Neuronal stem cell (in vitro differentiated cells): ENCODE measurements around the gene TMEM97.

ENCODE experiments used
- DNase-seq: peaks from one replicate; pipeline ENCODE4 v3.0.0-alpha.2; 2013; ENCODE audit warnings: low spot score
- H2AFZ ChIP-seq: one replicate; pipeline ENCODE4 v1.6.1; 2013; ENCODE audit warnings: mild to moderate bottlenecking, low read length, inconsistent platforms
- H2AK5ac ChIP-seq: 2 replicates; pipeline ENCODE4 v1.6.1; 2013; ENCODE audit warnings: low read depth, mild to moderate bottlenecking, inconsistent platforms, low read length, moderate library complexity, mixed read lengths
- H2BK120ac ChIP-seq: 2 replicates; pipeline ENCODE4 v1.6.1; 2013; ENCODE audit warnings: low read depth, mild to moderate bottlenecking, inconsistent platforms, low read length, moderate library complexity, mixed read lengths
- H2BK12ac ChIP-seq: one replicate; pipeline ENCODE4 v1.6.1; 2013; ENCODE audit warnings: low read length, inconsistent platforms
- H2BK15ac ChIP-seq: 2 replicates; pipeline ENCODE4 v1.6.1; 2013; ENCODE audit warnings: mild to moderate bottlenecking, low read length, inconsistent platforms, mixed read lengths
- H2BK5ac ChIP-seq: one replicate; pipeline ENCODE4 v1.6.1; 2013; ENCODE audit warnings: inconsistent platforms, mild to moderate bottlenecking, low read length, moderate library complexity
- H3K14ac ChIP-seq: one replicate; pipeline ENCODE4 v1.6.1; 2013; ENCODE audit warnings: low read length, inconsistent platforms
- H3K18ac ChIP-seq: 2 replicates; pipeline ENCODE4 v1.6.1; 2013; ENCODE audit warnings: low read length, inconsistent platforms
- H3K23ac ChIP-seq: 2 replicates; pipeline ENCODE4 v1.6.1; 2013; ENCODE audit warnings: low read depth, mild to moderate bottlenecking, mixed read lengths, low read length, inconsistent platforms; ENCODE audit not compliant: poor library complexity
- H3K27ac ChIP-seq: replicated peaks from 3 replicates; pipeline ENCODE4 v1.5.1; 2013; ENCODE audit warnings: low read length, inconsistent platforms
- H3K27me3 ChIP-seq, 3 experiments: 2 replicates each; pipeline ENCODE4 v1.6.1; 2013; ENCODE audit warnings: low read length in 3 of 3, mild to moderate bottlenecking in 2 of 3, inconsistent platforms in 1 of 3, low read depth in 1 of 3, mixed read lengths in 1 of 3, moderate library complexity in 1 of 3; ENCODE audit not compliant: control insufficient read depth in 3 of 3, insufficient read depth in 3 of 3
- H3K36me3 ChIP-seq, 2 donors: replicated peaks in 1 of 2; 2 replicates each; pipeline ENCODE4 v1.6.1; 2013; ENCODE audit warnings: low read length in 2 of 2; ENCODE audit not compliant: control insufficient read depth in 2 of 2, insufficient read depth in 2 of 2
- H3K4ac ChIP-seq: 2 replicates; pipeline ENCODE4 v1.6.1; 2013; ENCODE audit warnings: inconsistent platforms, mild to moderate bottlenecking, low read length, moderate library complexity
- H3K4me1 ChIP-seq, 2 donors: 1 replicate in 1 of 2; 2 replicates in 1 of 2; pipeline ENCODE4 v1.6.1; 2013; ENCODE audit warnings: low read length in 2 of 2, low read depth in 1 of 2; ENCODE audit not compliant: control insufficient read depth in 2 of 2, insufficient read depth in 1 of 2
- H3K4me2 ChIP-seq: one replicate; pipeline ENCODE4 v1.6.1; 2013; ENCODE audit warnings: mild to moderate bottlenecking, low read length, inconsistent platforms; ENCODE audit not compliant: insufficient read depth, poor library complexity, severe bottlenecking
- H3K4me3 ChIP-seq, 2 donors: 2 replicates each; pipeline ENCODE4 v1.5.1; 2013; ENCODE audit warnings: low read length in 2 of 2, mild to moderate bottlenecking in 2 of 2, inconsistent platforms in 1 of 2, moderate library complexity in 1 of 2
- H3K79me1 ChIP-seq: one replicate; pipeline ENCODE4 v1.6.1; 2013; ENCODE audit warnings: low read depth, mild to moderate bottlenecking, inconsistent platforms, low read length, moderate library complexity
- H3K9ac ChIP-seq: one replicate; pipeline ENCODE4 v1.6.1; 2013; ENCODE audit warnings: mild to moderate bottlenecking, low read depth, low read length, inconsistent platforms; ENCODE audit not compliant: poor library complexity
- H3K9me3 ChIP-seq, 2 donors: replicated peaks in 1 of 2; 2 replicates each; pipeline versions ENCODE3 to v1.6.1; 2013; ENCODE audit warnings: low read length in 2 of 2, mild to moderate bottlenecking in 2 of 2, inconsistent platforms in 1 of 2, low read depth in 1 of 2, mixed read lengths in 1 of 2, moderate library complexity in 1 of 2; ENCODE audit not compliant: control insufficient read depth in 2 of 2, insufficient read depth in 1 of 2
- H4K8ac ChIP-seq: one replicate; pipeline ENCODE4 v1.6.1; 2013; ENCODE audit warnings: low read depth, mild to moderate bottlenecking, inconsistent platforms, low read length, moderate library complexity
- H4K91ac ChIP-seq: one replicate; pipeline ENCODE4 v1.6.1; 2013; ENCODE audit warnings: low read length, low read depth, mild to moderate bottlenecking, inconsistent platforms; ENCODE audit not compliant: poor library complexity
- WGBS, 2 donors: extraction: QIAGEN DNeasy Blood & Tissue Kit; methylation state at CpG; one replicate each; pipeline ENCODE4 v1.1.7; 2013; ENCODE audit warnings: missing lambda C conversion rate in 2 of 2, mixed read lengths in 1 of 2; ENCODE audit not compliant: insufficient read length in 2 of 2, insufficient replicate concordance in 1 of 2; ENCODE audit errors: extremely low coverage in 2 of 2; 5-methylcytosine and 5-hydroxymethylcytosine counted together

The TMEM97 gene

DNA sequence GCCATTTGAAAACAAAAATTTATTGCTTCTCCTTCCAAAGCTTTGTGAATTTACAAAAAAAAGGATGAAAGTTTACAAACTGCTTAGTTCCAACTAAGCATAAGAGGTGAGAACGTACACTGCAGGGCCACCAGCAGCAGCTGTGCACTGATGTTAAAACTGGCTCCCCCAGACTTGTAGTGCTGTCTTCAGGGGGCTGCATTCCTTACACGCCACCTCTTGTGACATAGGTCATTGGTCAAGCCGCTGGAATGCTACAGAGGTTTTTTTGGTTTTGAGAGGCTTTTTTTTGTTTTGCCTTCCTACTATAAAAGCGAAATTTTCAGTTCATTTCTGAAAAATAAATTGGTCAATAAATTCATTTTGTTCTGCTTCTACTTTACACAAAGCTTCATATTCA lies 9.3 kb downstream of the TMEM97 start:
- Histone ChIP-seq H3K9me3 (no peaks in the 10 kb centered on the region), H3K4me3 (no peak overlapping the region), H3K9ac (no peak overlapping the region), H3K14ac (no peak overlapping the region), H3K27ac (peak overlapping the region; percentile 65), H3K27me3 (no peaks in the 10 kb centered on the region), H3K23ac (no peak overlapping the region), H4K91ac (no peak overlapping the region), H3K4ac (no peak overlapping the region), H2AK5ac (no peak overlapping the region), H3K79me1 (no peaks in the 10 kb centered on the region), H2BK15ac (no peak overlapping the region), H2BK120ac (no peak overlapping the region), H2BK12ac (no peak overlapping the region), H2AFZ (no peak overlapping the region), H3K4me1 (peaks cover 10 to 13% of the 10 kb centered on the region in 2 donors), H3K4me2 (no peak overlapping the region), H4K8ac (no peak overlapping the region), H3K18ac (no peak overlapping the region), H2BK5ac (no peak overlapping the region), H3K36me3 (peaks cover 28 to 77% of the 10 kb centered on the region in 2 donors)
- no peak for DNase-seq
- WGBS, 2 donors: no CpG with 5 or more reads among the region's 4 CpGs

- peaks cover 27 to 56% of the 10 kb centered on the region in 2 donors for H3K36me3 ChIP-seq
- H3K4me1 ChIP-seq: peaks cover 14 to 16% of the 10 kb centered on the region in 2 donors
- H3K4me2 ChIP-seq: no peak overlapping the region
- no peak overlapping the region for H2BK5ac ChIP-seq
- H3K18ac ChIP-seq: no peak overlapping the region
- H2BK15ac ChIP-seq: no peak overlapping the region
- H3K9ac ChIP-seq: no peak overlapping the region
- H3K23ac ChIP-seq: no peak overlapping the region
- no peak overlapping the region for H4K8ac ChIP-seq
- H2AK5ac ChIP-seq: no peak overlapping the region
- H3K79me1 ChIP-seq: peaks cover 2% of the 10 kb centered on the region
- no peaks in the 10 kb centered on the region for H3K27me3 ChIP-seq
- no CpG with 5 or more reads among the region's 5 CpGs for WGBS, 2 donors
- H4K91ac ChIP-seq: no peak overlapping the region
- no peak overlapping the region for H3K14ac ChIP-seq
- H3K9me3 ChIP-seq: no peaks in the 10 kb centered on the region
- no peak overlapping the region for H2BK12ac ChIP-seq
- H3K4me3 ChIP-seq: no peak overlapping the region
- H2AFZ ChIP-seq: no peak overlapping the region
- H2BK120ac ChIP-seq: no peak overlapping the region
- no peak overlapping the region for H3K27ac ChIP-seq
- no peak overlapping the region for H3K4ac ChIP-seq
- no peak for DNase-seq
Observed at GRCh38 chr17:28330671-28331070, 11.7 kb downstream of the TMEM97 start.

DNA sequence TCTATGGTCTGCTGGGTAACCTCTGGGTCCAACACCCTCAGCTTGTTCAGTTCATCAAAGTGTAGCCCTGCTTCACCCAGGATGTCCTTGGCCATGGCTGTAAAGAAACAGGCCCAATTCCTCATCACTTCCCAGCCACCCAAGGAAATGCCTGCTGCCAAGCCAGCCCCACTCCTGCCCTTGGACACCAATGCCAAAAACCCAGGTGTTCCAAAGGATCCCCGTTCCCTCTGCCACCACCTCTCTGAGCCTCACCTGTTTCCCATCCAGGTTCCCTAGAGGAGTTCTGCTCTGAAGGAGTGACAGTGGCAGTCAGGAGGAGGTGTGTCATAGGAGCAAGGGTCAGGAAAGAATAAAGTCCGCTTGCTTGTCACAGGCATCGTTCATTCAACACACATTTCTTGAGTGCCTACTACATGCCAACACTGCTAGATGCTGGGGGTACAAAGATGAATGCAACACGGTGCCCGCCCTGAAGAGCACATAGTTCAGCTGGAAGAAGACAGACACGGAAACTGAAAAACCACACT lies 13.0 kb downstream of the TMEM97 start:
- Histone ChIP-seq H3K9me3 (no peaks in the 10 kb centered on the region), H4K91ac (no peak overlapping the region), H2AFZ (no peak overlapping the region), H3K79me1 (peaks cover 5% of the 10 kb centered on the region), H3K4me1 (peaks cover 16 to 17% of the 10 kb centered on the region in 2 donors), H2BK15ac (no peak overlapping the region), H3K4me3 (no peak overlapping the region), H3K27ac (no peak overlapping the region), H3K27me3 (no peaks in the 10 kb centered on the region), H2AK5ac (no peak overlapping the region), H2BK12ac (no peak overlapping the region), H2BK5ac (no peak overlapping the region), H3K18ac (no peak overlapping the region), H3K9ac (no peak overlapping the region), H3K4ac (no peak overlapping the region), H3K36me3 (peaks cover 17 to 43% of the 10 kb centered on the region in 2 donors), H4K8ac (no peak overlapping the region), H3K4me2 (no peak overlapping the region), H3K23ac (no peak overlapping the region), H3K14ac (no peak overlapping the region), H2BK120ac (no peak overlapping the region)
- no CpG with 5 or more reads among the region's 6 CpGs for WGBS, 2 donors
- no peak for DNase-seq

DNA sequence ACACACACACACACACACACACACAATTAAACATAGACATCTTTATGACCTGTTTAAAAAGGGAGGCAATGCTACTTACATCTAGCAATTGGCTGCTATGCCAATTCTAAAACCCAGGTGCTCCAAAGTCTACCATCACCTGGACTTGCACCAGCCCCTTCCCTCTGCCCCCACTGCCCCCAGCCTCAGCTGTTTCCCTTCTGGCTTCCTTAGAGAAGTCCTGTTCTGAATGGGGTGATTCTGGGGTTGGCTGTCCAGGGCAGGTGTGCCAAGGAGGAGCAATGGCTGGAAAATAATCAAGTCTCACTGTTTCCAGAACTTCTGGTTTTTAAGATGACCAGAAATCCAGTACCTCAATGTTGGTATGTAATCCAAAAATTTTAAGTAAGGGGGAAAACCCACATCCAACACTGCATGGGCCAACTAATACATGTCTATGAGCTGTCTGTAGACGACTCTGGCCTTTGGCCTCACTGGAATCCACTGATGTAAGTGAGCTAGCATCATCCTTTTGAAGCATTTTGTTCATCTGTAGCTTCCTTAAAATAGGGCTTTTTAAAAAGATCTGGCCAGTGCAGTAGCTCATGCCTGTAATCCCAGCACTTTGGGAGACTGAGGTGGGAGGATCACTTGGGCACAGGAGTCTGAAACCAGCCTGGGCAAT lies 14.2 kb downstream of the TMEM97 start:
- Histone ChIP-seq H2BK15ac (no peak overlapping the region), H3K4me3 (no peak overlapping the region), H2AFZ (no peak overlapping the region), H3K9ac (no peak overlapping the region), H3K79me1 (peaks cover 5% of the 10 kb centered on the region), H2BK120ac (no peak overlapping the region), H3K14ac (no peak overlapping the region), H3K4me2 (no peak overlapping the region), H3K9me3 (no peaks in the 10 kb centered on the region), H2BK12ac (no peak overlapping the region), H3K18ac (no peak overlapping the region), H2BK5ac (no peak overlapping the region), H2AK5ac (no peak overlapping the region), H3K27ac (no peak overlapping the region), H3K27me3 (no peaks in the 10 kb centered on the region), H3K4ac (no peak overlapping the region), H3K4me1 (peaks cover 9 to 13% of the 10 kb centered on the region in 2 donors), H3K36me3 (peaks cover 10 to 32% of the 10 kb centered on the region in 2 donors), H4K8ac (no peak overlapping the region), H4K91ac (no peak overlapping the region), H3K23ac (no peak overlapping the region)
- WGBS, 2 donors: no CpG with 5 or more reads among the region's 1 CpG
- no peak for DNase-seq
